Ishikawa (cell line): ENCODE measurements around the gene LPP.

Source experiments
- CEBPB ChIP-seq: IDR thresholded peaks from 2 replicates; pipeline ENCODE4 v1.6.1; 2012
- EP300 ChIP-seq: IDR thresholded peaks from 2 replicates; pipeline ENCODE4 v1.6.1; 2012; ENCODE audit warnings: borderline replicate concordance
- FOXM1 ChIP-seq: IDR thresholded peaks from 2 replicates; pipeline ENCODE4 v1.6.1; 2012; ENCODE audit warnings: low read depth, borderline replicate concordance
- MAX ChIP-seq: IDR thresholded peaks from 2 replicates; pipeline ENCODE4 v1.6.1; 2012
- RAD21 ChIP-seq: IDR thresholded peaks from 2 replicates; pipeline ENCODE4 v1.6.1; 2012; ENCODE audit warnings: low read depth
- REST ChIP-seq: IDR thresholded peaks from 2 replicates; pipeline ENCODE4 v1.6.1; 2012; ENCODE audit warnings: low read depth, mild to moderate bottlenecking
- TAF1 ChIP-seq: IDR thresholded peaks from 2 replicates; pipeline ENCODE4 v1.6.1; 2012; ENCODE audit warnings: low read depth, mild to moderate bottlenecking
- TCF12 ChIP-seq: IDR thresholded peaks from 2 replicates; pipeline ENCODE4 v1.6.1; 2012; ENCODE audit warnings: low read depth
- USF1 ChIP-seq: IDR thresholded peaks from 2 replicates; pipeline ENCODE4 v1.6.1; 2012
- YY1 ChIP-seq: IDR thresholded peaks from 2 replicates; pipeline ENCODE4 v1.6.1; 2012; ENCODE audit warnings: low read depth
- ZBTB7A ChIP-seq: IDR thresholded peaks from 2 replicates; pipeline ENCODE4 v1.6.1; 2012; ENCODE audit warnings: low read depth

DNA sequence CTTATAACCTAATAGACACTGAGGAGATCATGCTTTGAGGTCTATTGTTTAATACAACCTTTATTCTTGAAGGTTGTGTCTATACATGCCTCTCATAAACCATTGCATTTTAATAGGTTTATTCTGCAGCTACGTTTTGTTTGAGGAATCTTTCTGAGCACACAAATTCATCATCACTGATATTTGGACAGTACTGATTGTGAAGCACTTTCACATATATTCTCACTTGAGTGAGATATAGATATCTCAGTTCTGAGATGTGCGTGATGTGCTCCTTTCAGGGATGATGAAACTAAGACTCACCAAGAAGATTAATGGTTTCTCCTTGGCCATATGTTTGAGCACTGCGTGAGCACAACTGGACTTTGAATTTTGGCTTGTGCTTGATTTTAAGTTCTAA is 374.4 kb downstream of the LPP start:
- no peak for TF ChIP-seq USF1
- no peak for TF ChIP-seq ZBTB7A
- TF ChIP-seq YY1 = no peak
- TF ChIP-seq TCF12 = no peak
- no peak for TF ChIP-seq REST
- no peak for TF ChIP-seq MAX
- no peak for TF ChIP-seq CEBPB
- TF ChIP-seq FOXM1 = no peak
- no peak for TF ChIP-seq RAD21
- TF ChIP-seq TAF1 = no peak
- no peak for TF ChIP-seq EP300
